GM21515 (cell line): ENCODE results near the gene TRIM36.

Source experiments
- ATAC-seq: cut with Tn5 transposase; IDR thresholded peaks from one replicate; pipeline ENCODE4 v1.9.1; 2021; ENCODE audit not compliant: unreplicated experiment

Gene TRIM36

GRCh38 chr5:115168829-115169486 lies 750 bp downstream of the TRIM36 start:
- ATAC-seq = peak; percentile 1

GRCh38 chr5:115166744-115167393 lies 2.8 kb downstream of the TRIM36 start:
- ATAC-seq = no peak

- ATAC-seq = no peak
Measured at GRCh38 chr5:115165790-115166189, 3.9 kb downstream of the TRIM36 start.

GRCh38 chr5:115160975-115161475 lies 8.7 kb downstream of the TRIM36 start:
- no peak for ATAC-seq

- ATAC-seq = no peak
Measured at GRCh38 chr5:115151208-115151805, 18.4 kb downstream of the TRIM36 start.

GRCh38 chr5:115150512-115150911 lies 19.2 kb downstream of the TRIM36 start:
- no peak for ATAC-seq

DNA sequence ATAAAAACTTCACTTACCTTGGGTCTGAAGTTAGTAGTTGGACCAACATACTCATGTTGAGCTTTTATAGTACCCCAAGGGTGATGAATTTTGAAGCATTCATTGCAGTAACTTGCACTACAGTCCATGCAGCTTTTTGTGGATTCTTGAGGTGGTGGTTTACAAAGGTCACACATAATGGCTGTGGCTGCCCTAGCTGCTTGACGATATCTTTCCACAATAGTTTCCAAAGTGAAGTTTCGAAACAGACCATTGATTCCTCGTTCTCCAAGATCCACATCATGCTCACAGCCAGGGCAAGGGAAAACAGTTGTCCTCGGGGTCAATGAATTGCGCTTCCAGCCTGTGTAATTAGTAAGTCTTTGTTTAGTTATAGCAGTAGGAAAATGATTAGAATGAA lies 22.7 kb downstream of the TRIM36 start:
- no peak for ATAC-seq

GRCh38 chr5:115136294-115136693 lies 33.4 kb downstream of the TRIM36 start:
- ATAC-seq = no peak

DNA sequence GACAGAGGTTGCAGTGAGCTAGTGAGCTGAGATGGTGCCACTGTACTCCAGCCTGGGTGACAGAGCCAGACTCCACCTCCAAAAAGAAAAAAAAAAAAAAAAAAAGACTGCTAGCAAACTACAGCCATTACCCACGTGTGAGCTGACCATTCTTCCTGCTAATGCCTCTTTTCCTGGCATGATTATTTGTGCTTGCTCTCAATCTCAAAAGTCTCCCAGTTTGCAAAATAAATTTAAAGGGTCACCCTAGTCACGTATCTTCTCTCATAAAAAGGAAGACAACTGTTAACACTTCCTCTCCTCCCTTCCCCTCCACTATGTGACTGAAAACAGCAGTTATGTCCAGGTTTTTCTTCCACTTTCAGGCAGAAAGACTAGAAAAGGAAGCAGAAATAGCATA lies 37.2 kb downstream of the TRIM36 start:
- ATAC-seq = peak; percentile 56

DNA sequence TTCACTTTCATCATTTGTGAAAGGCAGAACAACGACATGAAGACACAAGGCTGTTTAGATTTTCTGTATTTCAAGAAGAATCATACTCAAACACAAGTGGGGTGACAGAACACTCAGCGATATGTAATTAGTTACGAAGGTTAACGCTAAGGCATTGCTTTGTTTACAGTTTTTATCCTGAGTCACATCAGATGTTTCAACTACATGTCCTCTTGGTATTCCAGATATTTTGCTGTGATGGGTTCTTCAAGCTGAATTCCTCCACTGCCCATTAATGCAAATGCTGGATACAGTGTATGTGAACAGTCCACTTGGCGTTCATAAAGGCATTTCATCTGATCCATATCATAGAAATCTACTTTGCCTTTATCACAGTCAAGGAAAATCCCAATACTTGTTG lies 43.4 kb downstream of the TRIM36 start:
- ATAC-seq = no peak

DNA sequence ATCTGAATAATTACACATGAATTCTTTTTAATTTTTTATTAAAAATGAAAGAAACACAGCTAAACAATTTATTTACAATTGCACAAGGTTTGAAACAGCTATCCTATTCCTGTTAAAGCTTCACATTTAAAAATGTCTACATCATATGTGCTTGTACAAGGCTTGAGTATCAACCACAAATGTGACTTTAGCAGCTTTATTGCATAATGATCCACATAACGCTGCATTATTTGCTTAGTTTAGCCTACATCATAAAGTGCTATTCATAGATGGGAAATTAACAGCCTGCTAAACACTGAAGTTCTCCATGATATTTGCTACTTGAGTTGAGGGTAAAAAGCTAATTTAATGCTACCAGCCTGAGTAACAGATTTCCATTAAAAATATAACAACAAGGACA lies 45.0 kb downstream of the TRIM36 start:
- ATAC-seq = no peak

DNA sequence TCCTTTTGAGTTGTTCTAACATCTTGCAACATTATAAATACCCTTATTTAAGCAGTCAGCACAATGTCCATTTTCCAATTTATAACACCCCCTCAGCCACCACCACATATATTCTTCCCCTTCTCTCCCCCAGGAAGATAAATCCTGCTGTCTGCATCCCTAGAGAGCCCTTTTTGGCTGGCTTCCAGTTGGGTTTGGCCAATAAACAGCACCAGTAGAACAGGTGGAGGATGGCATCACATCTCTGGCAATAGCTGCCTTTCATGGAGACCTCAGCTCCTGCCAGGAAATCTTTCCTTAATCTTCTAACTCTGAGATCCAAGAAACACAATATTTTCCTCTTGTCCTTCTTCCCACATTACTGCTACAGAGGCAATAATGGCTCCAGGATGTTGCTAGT lies 53.7 kb downstream of the TRIM36 start:
- ATAC-seq = no peak

DNA sequence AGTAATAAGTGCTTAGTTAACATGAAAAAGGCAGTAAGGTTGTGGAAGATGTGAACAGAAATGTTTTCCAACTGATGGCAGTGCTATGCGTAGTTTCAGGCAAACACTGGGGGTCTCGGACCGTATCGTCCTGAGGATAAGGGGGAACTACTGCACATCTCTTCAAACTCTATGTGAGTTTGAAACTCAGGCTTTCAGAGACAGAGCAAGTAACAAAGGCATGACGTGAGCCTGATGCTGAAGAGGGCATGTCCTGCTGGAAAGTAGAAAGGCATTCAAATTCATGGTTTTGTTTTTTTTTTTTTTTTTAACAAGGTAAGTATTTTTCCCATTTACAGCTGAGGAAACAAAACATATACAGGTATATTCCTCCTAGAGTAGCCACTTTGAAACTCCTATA lies 59.9 kb downstream of the TRIM36 start:
- ATAC-seq = no peak

GRCh38 chr5:115109356-115109755 lies 60.4 kb downstream of the TRIM36 start:
- ATAC-seq = no peak

GRCh38 chr5:115100319-115100955 lies 69.3 kb downstream of the TRIM36 start:
- ATAC-seq = no peak

GRCh38 chr5:115098041-115098702 lies 71.5 kb downstream of the TRIM36 start:
- peak; percentile 95 for ATAC-seq

DNA sequence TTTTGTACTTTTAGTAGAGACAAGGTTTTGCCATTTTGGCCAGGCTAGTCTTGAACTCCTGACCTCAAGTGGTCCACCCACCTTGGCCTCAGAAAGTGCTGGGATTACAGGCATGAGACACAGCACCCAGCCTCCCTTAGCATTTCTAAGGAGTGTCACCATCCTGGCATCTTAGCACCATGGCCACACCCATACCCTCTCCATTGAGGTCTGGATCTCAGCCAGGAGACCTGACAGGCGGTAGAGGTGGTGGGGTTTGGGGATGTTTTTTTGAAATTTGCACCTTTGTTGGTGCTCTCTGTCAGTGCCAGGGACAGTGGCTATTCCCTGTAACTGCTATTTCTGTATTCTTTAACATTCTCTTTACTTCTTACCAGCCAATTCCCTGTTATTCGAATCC lies 72.5 kb downstream of the TRIM36 start:
- no peak for ATAC-seq

- ATAC-seq = no peak
Measured at GRCh38 chr5:115096034-115096769, 73.5 kb downstream of the TRIM36 start.

GRCh38 chr5:115087951-115088350 lies 81.8 kb downstream of the TRIM36 start:
- no peak for ATAC-seq

DNA sequence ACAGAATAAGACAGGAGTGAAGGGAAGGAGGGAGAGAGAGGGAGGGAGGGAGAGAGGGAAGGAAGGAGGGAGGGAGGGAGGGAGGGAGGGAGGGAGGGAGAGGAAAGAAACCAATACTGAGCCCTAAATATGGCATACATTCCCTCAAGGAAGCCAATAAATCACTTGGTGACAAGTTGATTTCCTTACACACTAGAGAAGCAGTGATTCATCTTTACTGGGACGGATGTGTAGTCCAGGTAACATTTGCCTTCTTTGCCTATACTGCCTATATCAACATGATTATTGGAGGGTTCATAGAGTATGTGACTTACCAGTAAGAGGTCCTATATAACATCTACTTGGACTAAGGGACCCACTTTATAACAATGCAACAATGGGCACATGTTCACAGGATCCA lies 83.2 kb downstream of the TRIM36 start:
- no peak for ATAC-seq
